ENCODE data around the gene MEIS2.

GRCh38 chr15:36884936-36885635 lies 215.3 kb downstream of the MEIS2 start:
- TF ChIP-seq EZH2 (IDR thresholded peaks at IDR 0.05; ENCODE audit: borderline replicate concordance, low read length) (no peak), CTCF (conservative IDR thresholded peaks at IDR 0.05 in 1 of 2, IDR thresholded peaks at IDR 0.05 in 1 of 2; ENCODE audit: extremely low read depth in 1 of 2, insufficient read depth in 1 of 2, low read depth in 1 of 2, low read length in 2 of 2) (no peak)
